Measurements from ENCODE around the gene DLG2. TPM values are rescaled to one million over a fixed set of nuclear protein-coding genes. Genes with fewer than 3 reads are reported as not detected.

The DLG2 gene
- total and polyA plus RNA-seq, 2 of the 4 experiments (the other 2 are of a cell fraction), result 0.31 to 0.36 TPM

DNA sequence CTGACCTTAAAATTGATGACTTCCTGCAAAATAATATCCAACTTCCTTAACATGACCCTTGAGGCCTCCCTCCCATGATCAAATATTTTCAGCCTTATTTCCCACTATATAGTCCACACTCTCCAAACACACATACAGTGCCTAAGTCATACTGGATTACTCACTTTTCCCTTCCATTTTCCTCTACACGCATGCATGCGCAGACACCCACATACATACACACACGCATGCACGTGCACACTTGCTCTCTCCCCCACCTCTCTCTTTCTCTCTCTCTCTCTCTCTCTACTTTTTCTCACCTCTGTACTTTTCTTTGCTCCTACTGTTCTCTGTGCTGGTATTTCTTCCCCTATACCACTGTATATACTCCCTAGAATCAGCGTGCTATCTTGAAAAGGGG is 28.1 kb downstream of the DLG2 start:
- Histone ChIP-seq H3K4me3 (ENCODE audit: insufficient read depth, low read depth, low read length) (no peak overlapping the region), H3K9me3 (ENCODE audit: control insufficient read depth, insufficient read depth, low read length) (no peaks in the 10 kb centered on the region), H2BK120ac (ENCODE audit: low read depth, low read length) (no peak overlapping the region), H3K18ac (ENCODE audit: low read depth, low read length) (no peak overlapping the region), H3K9ac (ENCODE audit: low read depth, low read length) (no peak overlapping the region), H3K27me3 (ENCODE audit: control insufficient read depth, insufficient read depth, low read length) (no peaks in the 10 kb centered on the region; the same call in 1 of the 2 replicates), H2AFZ (replicated peaks; ENCODE audit: low read length, poor library complexity) (no peak overlapping the region), H4K20me1 (ENCODE audit: insufficient read depth, low read length) (no peaks in the 10 kb centered on the region), H2BK15ac (ENCODE audit: low read depth, low read length) (no peak overlapping the region), H4K8ac (ENCODE audit: low read depth in 2 of 2, low read length in 2 of 2) (no peak overlapping the region), H3K23ac (ENCODE audit: low read depth, low read length) (no peak overlapping the region), H3K14ac (replicated peaks; ENCODE audit: low read depth, low read length) (no peak overlapping the region), H3K36me3 (ENCODE audit: control insufficient read depth, insufficient read depth, low read length) (no peaks in the 10 kb centered on the region), H4K5ac (ENCODE audit: low read depth, low read length) (no peak overlapping the region), H3K4me2 (ENCODE audit: low read depth, low read length) (no peak overlapping the region), H2AK5ac (ENCODE audit: low read depth, low read length) (no peak overlapping the region), H3K27ac (ENCODE audit: insufficient read depth, low read length) (no peak overlapping the region), H2BK5ac (ENCODE audit: low read depth, low read length, poor library complexity, severe bottlenecking) (no peak overlapping the region), H3K56ac (ENCODE audit: extremely low read depth, insufficient read depth, low read length) (no peak overlapping the region), H2BK20ac (ENCODE audit: low read depth, low read length) (no peak overlapping the region), H3K4me1 (ENCODE audit: control insufficient read depth, insufficient read depth, low read length) (no peaks in the 10 kb centered on the region), H3K4ac (ENCODE audit: low read depth, low read length) (no peak overlapping the region), H2AK9ac (replicated peaks; ENCODE audit: low read depth, low read length, poor library complexity) (no peak overlapping the region), H3K79me1 (ENCODE audit: low read depth in 1 of 2, low read length in 2 of 2) (no peaks in the 10 kb centered on the region), H4K91ac (ENCODE audit: insufficient read depth, low read depth, low read length) (no peak overlapping the region), H3K9me1 (ENCODE audit: insufficient read depth, low read length) (no peaks in the 10 kb centered on the region)
- dilution Hi-C loops (cut with HindIII; ENCODE audit: low sequenced_read_pairs, unreplicated experiment), result no loop called here
- DNase-seq (no peak), ATAC-seq (ENCODE audit: low read depth) (no peak)
- ChIA-PET CTCF (no interaction called here), POLR2A (ENCODE audit: unreplicated experiment) (no interaction called here)
- TF ChIP-seq NFE2L2 (IDR thresholded peaks at IDR 0.05; ENCODE audit: low read depth, low read length) (no peak), MAZ (IDR thresholded peaks at IDR 0.05; ENCODE audit: borderline replicate concordance, low read depth, low read length) (no peak), CEBPB (IDR thresholded peaks at IDR 0.05; ENCODE audit: low read depth, low read length) (no peak), SMC3 (IDR thresholded peaks at IDR 0.05; ENCODE audit: low read depth, low read length) (no peak), MXI1 (IDR thresholded peaks at IDR 0.05; ENCODE audit: borderline replicate concordance, low read depth, low read length) (no peak)
- TF ChIP-seq, protein P1, sequence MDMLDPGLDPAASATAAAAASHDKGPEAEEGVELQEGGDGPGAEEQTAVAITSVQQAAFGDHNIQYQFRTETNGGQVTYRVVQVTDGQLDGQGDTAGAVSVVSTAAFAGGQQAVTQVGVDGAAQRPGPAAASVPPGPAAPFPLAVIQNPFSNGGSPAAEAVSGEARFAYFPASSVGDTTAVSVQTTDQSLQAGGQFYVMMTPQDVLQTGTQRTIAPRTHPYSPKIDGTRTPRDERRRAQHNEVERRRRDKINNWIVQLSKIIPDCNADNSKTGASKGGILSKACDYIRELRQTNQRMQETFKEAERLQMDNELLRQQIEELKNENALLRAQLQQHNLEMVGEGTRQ (IDR thresholded peaks at IDR 0.05; ENCODE audit: low read depth, low read length), result no peak
- TF ChIP-seq, protein P2, sequence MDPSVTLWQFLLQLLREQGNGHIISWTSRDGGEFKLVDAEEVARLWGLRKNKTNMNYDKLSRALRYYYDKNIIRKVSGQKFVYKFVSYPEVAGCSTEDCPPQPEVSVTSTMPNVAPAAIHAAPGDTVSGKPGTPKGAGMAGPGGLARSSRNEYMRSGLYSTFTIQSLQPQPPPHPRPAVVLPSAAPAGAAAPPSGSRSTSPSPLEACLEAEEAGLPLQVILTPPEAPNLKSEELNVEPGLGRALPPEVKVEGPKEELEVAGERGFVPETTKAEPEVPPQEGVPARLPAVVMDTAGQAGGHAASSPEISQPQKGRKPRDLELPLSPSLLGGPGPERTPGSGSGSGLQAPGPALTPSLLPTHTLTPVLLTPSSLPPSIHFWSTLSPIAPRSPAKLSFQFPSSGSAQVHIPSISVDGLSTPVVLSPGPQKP (IDR thresholded peaks at IDR 0.05; ENCODE audit: borderline replicate concordance, low read depth, low read length), result no peak
- in situ Hi-C loops (cut with MboI; ENCODE audit: low sequenced_read_pairs), result loop anchor here (25.0 kb wide), 1 partner anchor 1762 kb away; no protein-coding TSS in a partner anchor
- intact Hi-C loops (cut with micrococcal nuclease), result loop anchor here (5.0 kb wide), 1 partner anchor 693 kb away; no protein-coding TSS in a partner anchor
- WGBS, 2 experiments (ENCODE audit: extremely low coverage in 2 of 2, insufficient read length in 1 of 2), result no CpG with 5 or more reads among the region's 5 CpGs
- no TSS peak for BruUV-seq (replicated peaks)

Data from IMR-90 (cell line).